DND-41 (cell line): ENCODE data around the gene KAZALD1.

ENCODE experiments used
- ATAC-seq: fragments of 200-7000 bp; cut with Tn5 transposase; 3 replicates; pipeline ENCODE4 v1.9.1; 2021; ENCODE audit warnings: low read depth; ENCODE audit not compliant: insufficient read depth
- DNase-seq: peaks from one replicate; pipeline ENCODE4 v3.0.0-alpha.2; 2020
- H2AFZ ChIP-seq: 2 replicates; pipeline ENCODE4 v1.6.0; 2012; ENCODE audit warnings: low read depth, low read length
- H3K27ac ChIP-seq: 2 replicates; pipeline ENCODE4 v1.5.1; 2012; ENCODE audit warnings: low read length, inconsistent platforms
- H3K27me3 ChIP-seq: fragments of 200-600 bp; sonication (generic); 2 replicates; pipeline ENCODE4 v1.6.0; 2012; ENCODE audit warnings: low read length, mild to moderate bottlenecking, inconsistent platforms; ENCODE audit not compliant: insufficient read depth, poor library complexity
- H3K36me3 ChIP-seq: 2 replicates; pipeline ENCODE4 v1.5.1; 2012; ENCODE audit warnings: low read length, inconsistent platforms; ENCODE audit not compliant: insufficient read depth
- H3K4me1 ChIP-seq: 2 replicates; pipeline ENCODE4 v1.5.1; 2012; ENCODE audit warnings: mild to moderate bottlenecking, low read length; ENCODE audit not compliant: insufficient read depth
- H3K4me2 ChIP-seq: 2 replicates; pipeline ENCODE4 v1.6.0; 2012; ENCODE audit warnings: mild to moderate bottlenecking, moderate library complexity, low read length, inconsistent platforms; ENCODE audit not compliant: insufficient read depth
- H3K4me3 ChIP-seq, 2 experiments: fragments of 200-600 bp in 1 of 2; shearing (Covaris generic) in 1 of 2; 2 replicates each; pipeline ENCODE4 v1.5.1; 2012 to 2016; ENCODE audit warnings: inconsistent platforms in 2 of 2, low read length in 2 of 2, mild to moderate bottlenecking in 2 of 2, low read depth in 1 of 2, moderate library complexity in 1 of 2
- H3K79me2 ChIP-seq: 2 replicates; pipeline ENCODE4 v1.6.0; 2012; ENCODE audit warnings: low read length, inconsistent platforms; ENCODE audit not compliant: insufficient read depth
- H3K9ac ChIP-seq: 2 replicates; pipeline ENCODE4 v1.6.0; 2012; ENCODE audit warnings: low read depth, mild to moderate bottlenecking, inconsistent platforms, low read length, moderate library complexity
- H3K9me3 ChIP-seq: 2 replicates; pipeline ENCODE4 v1.5.1; 2012; ENCODE audit warnings: low read length, moderate library complexity, mild to moderate bottlenecking, inconsistent platforms; ENCODE audit not compliant: insufficient read depth, severe bottlenecking
- H4K20me1 ChIP-seq: 2 replicates; pipeline ENCODE4 v1.6.0; 2012; ENCODE audit warnings: low read length; ENCODE audit not compliant: insufficient read depth
- EZH2 ChIP-seq: IDR thresholded peaks from 3 replicates; pipeline ENCODE4 v1.6.1; 2012; ENCODE audit warnings: borderline replicate concordance, low read depth, mild to moderate bottlenecking, moderate library complexity, low read length, inconsistent platforms; ENCODE audit not compliant: severe bottlenecking
- TF ChIP-seq, protein P1 (sequence below): IDR thresholded peaks from 2 replicates; pipeline ENCODE4 v1.5.1; 2012; ENCODE audit warnings: borderline replicate concordance, low read length, moderate library complexity, mild to moderate bottlenecking; ENCODE audit not compliant: poor library complexity, severe bottlenecking; ENCODE audit errors: extremely low read depth

The KAZALD1 gene

DNA sequence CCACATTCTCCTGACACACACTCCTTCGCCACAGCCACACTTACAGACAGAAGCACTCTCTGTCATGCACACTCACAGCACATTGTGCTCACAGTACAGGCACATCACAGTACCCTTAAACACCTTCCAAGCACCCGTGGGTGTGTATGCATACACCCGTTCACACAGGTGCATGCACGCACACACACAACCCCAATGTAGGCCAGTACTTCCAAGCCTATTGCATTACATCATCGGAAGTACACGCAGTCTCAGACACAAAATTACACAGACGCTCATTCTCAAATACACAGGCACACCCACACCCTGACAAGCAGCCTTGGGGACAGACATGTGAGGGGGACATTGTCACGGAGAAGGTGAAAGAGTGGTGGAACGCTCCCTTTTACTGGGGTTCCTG is 11.1 kb downstream of the KAZALD1 start:
- Histone ChIP-seq H3K36me3 (no peaks in the 10 kb centered on the region), H2AFZ (no peak overlapping the region)

DNA sequence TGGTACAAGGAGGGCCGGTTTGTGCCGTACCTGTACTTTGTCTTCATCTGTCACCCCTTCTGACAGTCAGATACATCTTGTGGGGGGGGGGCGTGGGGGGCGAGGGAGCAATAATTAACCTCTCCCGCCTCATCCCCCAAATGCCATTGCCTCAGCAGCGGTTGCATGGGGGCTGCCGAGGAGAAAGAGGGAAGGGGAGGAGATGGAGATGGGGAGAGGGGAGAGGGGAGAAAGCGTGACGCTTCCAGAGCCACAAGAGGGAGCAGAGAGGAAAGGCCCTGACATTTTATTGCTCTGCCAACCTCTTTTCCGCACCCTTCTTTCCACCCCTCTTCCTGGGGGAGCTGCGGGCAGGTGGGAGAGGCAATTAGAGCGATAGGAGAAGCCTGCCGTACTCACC is 11.8 kb downstream of the KAZALD1 start:
- Histone ChIP-seq H3K27ac (no peak overlapping the region), H3K4me3 (no peak overlapping the region), H3K27me3 (peaks cover 17% of the 10 kb centered on the region), H3K79me2 (no peaks in the 10 kb centered on the region), H3K4me2 (no peak overlapping the region), H3K9ac (no peak overlapping the region), H3K9me3 (no peaks in the 10 kb centered on the region), H3K36me3 (no peaks in the 10 kb centered on the region), H4K20me1 (no peaks in the 10 kb centered on the region), H2AFZ (no peak overlapping the region), H3K4me1 (no peaks in the 10 kb centered on the region)
- no peak for ATAC-seq
- TF ChIP-seq, protein P1, sequence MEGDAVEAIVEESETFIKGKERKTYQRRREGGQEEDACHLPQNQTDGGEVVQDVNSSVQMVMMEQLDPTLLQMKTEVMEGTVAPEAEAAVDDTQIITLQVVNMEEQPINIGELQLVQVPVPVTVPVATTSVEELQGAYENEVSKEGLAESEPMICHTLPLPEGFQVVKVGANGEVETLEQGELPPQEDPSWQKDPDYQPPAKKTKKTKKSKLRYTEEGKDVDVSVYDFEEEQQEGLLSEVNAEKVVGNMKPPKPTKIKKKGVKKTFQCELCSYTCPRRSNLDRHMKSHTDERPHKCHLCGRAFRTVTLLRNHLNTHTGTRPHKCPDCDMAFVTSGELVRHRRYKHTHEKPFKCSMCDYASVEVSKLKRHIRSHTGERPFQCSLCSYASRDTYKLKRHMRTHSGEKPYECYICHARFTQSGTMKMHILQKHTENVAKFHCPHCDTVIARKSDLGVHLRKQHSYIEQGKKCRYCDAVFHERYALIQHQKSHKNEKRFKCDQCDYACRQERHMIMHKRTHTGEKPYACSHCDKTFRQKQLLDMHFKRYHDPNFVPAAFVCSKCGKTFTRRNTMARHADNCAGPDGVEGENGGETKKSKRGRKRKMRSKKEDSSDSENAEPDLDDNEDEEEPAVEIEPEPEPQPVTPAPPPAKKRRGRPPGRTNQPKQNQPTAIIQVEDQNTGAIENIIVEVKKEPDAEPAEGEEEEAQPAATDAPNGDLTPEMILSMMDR = no peak
- TF ChIP-seq EZH2 = no peak
- no peak for DNase-seq

More for the DNA sequence above, 11.1 kb downstream of the KAZALD1 start:
- H3K4me2 ChIP-seq = no peak overlapping the region
- no peak for TF ChIP-seq EZH2
- TF ChIP-seq, protein P1 = no peak
- no peak overlapping the region for H3K9ac ChIP-seq
- ATAC-seq (no peak), DNase-seq (no peak)
- no peak overlapping the region for H3K27ac ChIP-seq
- H3K79me2 ChIP-seq = no peaks in the 10 kb centered on the region
- no peaks in the 10 kb centered on the region for H3K9me3 ChIP-seq
- no peaks in the 10 kb centered on the region for H3K4me1 ChIP-seq
- peaks cover 17% of the 10 kb centered on the region for H3K27me3 ChIP-seq
- no peaks in the 10 kb centered on the region for H4K20me1 ChIP-seq
- no peak overlapping the region for H3K4me3 ChIP-seq

DNA sequence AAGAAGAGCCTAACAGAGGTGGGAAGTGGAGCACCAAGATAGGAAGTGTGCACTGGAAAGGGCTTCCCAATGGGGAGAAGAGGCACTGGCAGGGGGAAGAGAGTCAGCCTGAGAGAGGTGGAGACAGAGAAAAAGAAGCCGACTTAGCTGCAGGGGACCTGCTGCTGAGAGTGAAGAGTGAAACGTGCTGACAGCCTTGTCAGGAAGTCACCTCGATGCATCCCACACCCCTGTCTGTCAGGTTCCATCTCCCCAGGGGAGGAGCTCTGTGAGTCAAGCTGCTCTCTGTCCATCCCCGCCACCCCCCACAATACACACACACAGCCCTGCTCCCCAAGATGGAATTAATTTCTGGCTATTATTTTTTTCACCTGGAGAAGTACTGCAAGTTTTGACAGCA is 14.0 kb downstream of the KAZALD1 start:
- ATAC-seq (no peak), DNase-seq (no peak)
- no peak overlapping the region for H2AFZ ChIP-seq
- H3K9me3 ChIP-seq = no peaks in the 10 kb centered on the region
- no peaks in the 10 kb centered on the region for H3K79me2 ChIP-seq
- H3K9ac ChIP-seq = no peak overlapping the region
- peak; percentile 12 for TF ChIP-seq EZH2
- TF ChIP-seq, protein P1 = no peak
- H3K27me3 ChIP-seq = peaks cover 17% of the 10 kb centered on the region
- no peak overlapping the region for H3K4me2 ChIP-seq
- no peaks in the 10 kb centered on the region for H3K4me1 ChIP-seq
- H4K20me1 ChIP-seq = 0 out of 2 replicates have a peak, but pooled peaks cover 6% of the 10 kb centered on the region
- H3K36me3 ChIP-seq = no peaks in the 10 kb centered on the region
- no peak overlapping the region for H3K27ac ChIP-seq
- H3K4me3 ChIP-seq = no peak overlapping the region

DNA sequence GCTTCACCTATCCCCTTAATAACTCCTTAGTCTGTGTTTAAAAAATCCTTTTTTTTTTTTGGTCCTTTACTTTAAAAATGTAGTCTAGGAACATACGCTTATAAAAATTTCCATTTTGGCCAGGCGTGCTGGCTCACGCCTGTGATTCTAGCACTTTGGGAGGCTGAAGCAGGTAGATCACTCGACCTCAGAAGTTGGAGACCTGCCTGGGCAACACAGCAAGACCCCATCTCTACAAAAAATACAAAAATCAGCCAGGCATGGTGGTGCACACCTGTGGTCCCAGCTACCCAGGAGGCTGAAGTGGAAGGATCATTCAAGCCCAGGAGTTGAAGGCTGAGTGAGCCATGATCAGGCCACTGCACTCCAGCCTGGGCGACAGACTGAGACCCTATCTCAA is 14.8 kb downstream of the KAZALD1 start:
- Histone ChIP-seq H3K4me3 (no peak overlapping the region), H3K4me2 (no peak overlapping the region), H3K36me3 (no peaks in the 10 kb centered on the region), H3K27me3 (peaks cover 24% of the 10 kb centered on the region), H3K79me2 (no peaks in the 10 kb centered on the region), H3K4me1 (no peaks in the 10 kb centered on the region), H3K9me3 (no peaks in the 10 kb centered on the region), H4K20me1 (0 out of 2 replicates have a peak, but pooled peaks cover 6% of the 10 kb centered on the region), H3K27ac (no peak overlapping the region), H3K9ac (no peak overlapping the region), H2AFZ (no peak overlapping the region)
- TF ChIP-seq EZH2 = no peak
- TF ChIP-seq, protein P1 = no peak
- ATAC-seq (no peak), DNase-seq (no peak)
